ENCODE measurements around the gene LYZL1.

Gene LYZL1

GRCh38 chr10:29253690-29254029 lies 35.2 kb upstream of the LYZL1 start:
- no peak overlapping the region for H3K4me2 ChIP-seq (ENCODE audit: low read length)
- H3K9ac ChIP-seq (ENCODE audit: low read length): no peak overlapping the region
- no peak overlapping the region for H2AFZ ChIP-seq (ENCODE audit: low read length)
- no peaks in the 10 kb centered on the region for H3K27me3 ChIP-seq (ENCODE audit: insufficient read depth, low read length)
- no peaks in the 10 kb centered on the region for H3K36me3 ChIP-seq (ENCODE audit: insufficient read depth, low read length)
- no peaks in the 10 kb centered on the region for H3F3A ChIP-seq (ENCODE audit: insufficient read depth, low read length)
- no peaks in the 10 kb centered on the region for H3K9me3 ChIP-seq (ENCODE audit: low read length)
- TF ChIP-seq EZH2 (IDR thresholded peaks at IDR 0.05; ENCODE audit: borderline replicate concordance, low read length) (no peak), CTCF (IDR thresholded peaks at IDR 0.05; ENCODE audit: low read length) (no peak)
- no peak overlapping the region for H3K4me3 ChIP-seq (ENCODE audit: low read depth, low read length, poor library complexity, severe bottlenecking)
- no peaks in the 10 kb centered on the region for H3K4me1 ChIP-seq (ENCODE audit: insufficient read depth, low read length, severe bottlenecking)
- H3K27ac ChIP-seq (ENCODE audit: low read depth, low read length, poor library complexity, severe bottlenecking): no peak overlapping the region
- no peaks in the 10 kb centered on the region for H3K9me2 ChIP-seq (ENCODE audit: low read depth, low read length)
- no peaks in the 10 kb centered on the region for H4K20me1 ChIP-seq (ENCODE audit: insufficient read depth, low read length)
- no peaks in the 10 kb centered on the region for H3K79me2 ChIP-seq (ENCODE audit: insufficient read depth, low read length)

GRCh38 chr10:29254123-29255046 lies 34.5 kb upstream of the LYZL1 start:
- no peak overlapping the region for H3K9ac ChIP-seq (ENCODE audit: low read length)
- H3K4me2 ChIP-seq (ENCODE audit: low read length): no peak overlapping the region

GRCh38 chr10:29255104-29255503 lies 33.8 kb upstream of the LYZL1 start:
- H3K27ac ChIP-seq (ENCODE audit: low read depth, low read length, poor library complexity, severe bottlenecking): no peak overlapping the region
- no peak overlapping the region for H3K9ac ChIP-seq (ENCODE audit: low read length)
- TF ChIP-seq EZH2 (IDR thresholded peaks at IDR 0.05; ENCODE audit: borderline replicate concordance, low read length): no peak
- TF ChIP-seq CTCF (IDR thresholded peaks at IDR 0.05; ENCODE audit: low read length): no peak
- H3K9me2 ChIP-seq (ENCODE audit: low read depth, low read length): no peaks in the 10 kb centered on the region
- H3K9me3 ChIP-seq (ENCODE audit: low read length): no peaks in the 10 kb centered on the region
- H3K36me3 ChIP-seq (ENCODE audit: insufficient read depth, low read length): no peaks in the 10 kb centered on the region
- no peak overlapping the region for H3K4me3 ChIP-seq (ENCODE audit: low read depth, low read length, poor library complexity, severe bottlenecking)
- H2AFZ ChIP-seq (ENCODE audit: low read length): no peak overlapping the region
- H3F3A ChIP-seq (ENCODE audit: insufficient read depth, low read length): no peaks in the 10 kb centered on the region
- H3K27me3 ChIP-seq (ENCODE audit: insufficient read depth, low read length): no peaks in the 10 kb centered on the region
- no peaks in the 10 kb centered on the region for H3K4me1 ChIP-seq (ENCODE audit: insufficient read depth, low read length, severe bottlenecking)
- no peaks in the 10 kb centered on the region for H4K20me1 ChIP-seq (ENCODE audit: insufficient read depth, low read length)
- no peaks in the 10 kb centered on the region for H3K79me2 ChIP-seq (ENCODE audit: insufficient read depth, low read length)
- no peak overlapping the region for H3K4me2 ChIP-seq (ENCODE audit: low read length)

More at GRCh38 chr10:29254123-29255046, 34.5 kb upstream of the LYZL1 start:
- TF ChIP-seq CTCF (IDR thresholded peaks at IDR 0.05; ENCODE audit: low read length): no peak
- TF ChIP-seq EZH2 (IDR thresholded peaks at IDR 0.05; ENCODE audit: borderline replicate concordance, low read length): no peak
- Histone ChIP-seq H3K27ac (ENCODE audit: low read depth, low read length, poor library complexity, severe bottlenecking) (no peak overlapping the region), H3K9me3 (ENCODE audit: low read length) (no peaks in the 10 kb centered on the region), H3K36me3 (ENCODE audit: insufficient read depth, low read length) (no peaks in the 10 kb centered on the region), H3K4me1 (ENCODE audit: insufficient read depth, low read length, severe bottlenecking) (no peaks in the 10 kb centered on the region), H3K9me2 (ENCODE audit: low read depth, low read length) (no peaks in the 10 kb centered on the region), H3K4me3 (ENCODE audit: low read depth, low read length, poor library complexity, severe bottlenecking) (no peak overlapping the region), H4K20me1 (ENCODE audit: insufficient read depth, low read length) (no peaks in the 10 kb centered on the region), H3F3A (ENCODE audit: insufficient read depth, low read length) (no peaks in the 10 kb centered on the region), H2AFZ (ENCODE audit: low read length) (no peak overlapping the region), H3K79me2 (ENCODE audit: insufficient read depth, low read length) (no peaks in the 10 kb centered on the region), H3K27me3 (ENCODE audit: insufficient read depth, low read length) (no peaks in the 10 kb centered on the region)
